Measurements from ENCODE around the gene TSPAN17.

DNA sequence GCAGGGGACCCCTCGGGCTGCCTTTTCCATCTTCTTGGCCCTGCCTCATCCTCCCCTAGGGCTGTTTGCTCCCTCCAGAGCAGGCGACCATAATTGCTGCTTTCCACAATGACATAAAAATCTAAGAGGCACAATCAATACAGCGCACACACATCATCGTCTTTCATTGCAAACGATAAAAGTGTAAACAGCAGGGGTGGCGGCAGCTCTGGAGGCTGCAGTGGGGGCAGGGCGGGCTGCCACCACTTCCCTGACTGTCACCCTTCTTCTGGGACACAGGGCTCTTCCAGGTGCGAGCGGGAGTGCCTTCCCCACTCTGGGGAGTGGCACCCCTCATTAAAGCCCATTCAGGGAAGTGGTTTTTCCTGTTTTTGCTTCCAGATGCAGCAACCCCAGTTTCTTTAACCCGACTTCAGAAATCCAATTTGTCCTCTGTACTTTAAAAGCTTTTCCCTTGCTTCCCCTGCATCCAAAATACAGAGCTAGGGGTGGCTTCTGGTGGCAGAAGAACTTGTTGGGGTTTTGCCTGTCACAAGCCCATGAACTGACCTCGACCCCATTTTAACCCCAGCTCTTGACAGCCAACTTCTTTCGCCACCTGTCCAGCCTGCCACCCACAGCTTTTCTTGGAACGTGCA is 45.7 kb downstream of the TSPAN17 start:
- TF ChIP-seq, protein P1, sequence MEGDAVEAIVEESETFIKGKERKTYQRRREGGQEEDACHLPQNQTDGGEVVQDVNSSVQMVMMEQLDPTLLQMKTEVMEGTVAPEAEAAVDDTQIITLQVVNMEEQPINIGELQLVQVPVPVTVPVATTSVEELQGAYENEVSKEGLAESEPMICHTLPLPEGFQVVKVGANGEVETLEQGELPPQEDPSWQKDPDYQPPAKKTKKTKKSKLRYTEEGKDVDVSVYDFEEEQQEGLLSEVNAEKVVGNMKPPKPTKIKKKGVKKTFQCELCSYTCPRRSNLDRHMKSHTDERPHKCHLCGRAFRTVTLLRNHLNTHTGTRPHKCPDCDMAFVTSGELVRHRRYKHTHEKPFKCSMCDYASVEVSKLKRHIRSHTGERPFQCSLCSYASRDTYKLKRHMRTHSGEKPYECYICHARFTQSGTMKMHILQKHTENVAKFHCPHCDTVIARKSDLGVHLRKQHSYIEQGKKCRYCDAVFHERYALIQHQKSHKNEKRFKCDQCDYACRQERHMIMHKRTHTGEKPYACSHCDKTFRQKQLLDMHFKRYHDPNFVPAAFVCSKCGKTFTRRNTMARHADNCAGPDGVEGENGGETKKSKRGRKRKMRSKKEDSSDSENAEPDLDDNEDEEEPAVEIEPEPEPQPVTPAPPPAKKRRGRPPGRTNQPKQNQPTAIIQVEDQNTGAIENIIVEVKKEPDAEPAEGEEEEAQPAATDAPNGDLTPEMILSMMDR (IDR thresholded peaks at IDR 0.05), result no peak
- TF ChIP-seq ZFX (IDR thresholded peaks at IDR 0.05; ENCODE audit: borderline replicate concordance), result no peak
